Measurements from ENCODE around the gene LPAR3. TPM values are rescaled to one million over a fixed set of nuclear protein-coding genes. Genes with fewer than 3 reads are reported as not detected.

LPAR3 gene
- total RNA-seq, 1 experiment from 2014 or later: not detected

GRCh38 chr1:84877592-84877991 is 15.4 kb downstream of the LPAR3 start:
- ChIA-PET POLR2A (ENCODE audit: unreplicated experiment) (no interaction called here), CTCF (no interaction called here)
- Histone ChIP-seq H3F3A (ENCODE audit: insufficient read depth, low read depth) (0 out of 2 replicates have a peak, but pooled peaks cover 2% of the 10 kb centered on the region), H3K9me3 (ENCODE audit: insufficient read depth, low read depth) (no peaks in the 10 kb centered on the region), H2AFZ (no peak overlapping the region), H3K36me3 (ENCODE audit: low read depth) (no peaks in the 10 kb centered on the region), H3K27me3 (ENCODE audit: insufficient read depth, low read depth) (no peaks in the 10 kb centered on the region), H3K27ac (no peak overlapping the region), H3K9me2 (ENCODE audit: insufficient read depth) (no peaks in the 10 kb centered on the region), H3K4me1 (replicated peaks; ENCODE audit: insufficient read depth) (peaks cover under 1% of the 10 kb centered on the region; the same call in 1 of the 2 replicates), H4K20me1 (ENCODE audit: insufficient read depth) (no peaks in the 10 kb centered on the region), H3K4me2 (no peak overlapping the region), H3K4me3 (no peak overlapping the region), H3K79me2 (ENCODE audit: low read depth) (no peaks in the 10 kb centered on the region)
- no TSS peak for BruUV-seq (replicated peaks)
- intact Hi-C loops (cut with micrococcal nuclease; ENCODE audit: unreplicated experiment): no loop called here
- TF ChIP-seq EZH2 (IDR thresholded peaks at IDR 0.05; ENCODE audit: low read depth) (no peak), CTCF (conservative IDR thresholded peaks at IDR 0.05) (no peak)
- no peak for DNase-seq

- H3K9me3 ChIP-seq (ENCODE audit: insufficient read depth, low read depth): no peaks in the 10 kb centered on the region
- no peak overlapping the region for H3K27ac ChIP-seq
- no peak for DNase-seq
- ChIA-PET POLR2A (ENCODE audit: unreplicated experiment) (no interaction called here), CTCF (no interaction called here)
- no peaks in the 10 kb centered on the region for H4K20me1 ChIP-seq (ENCODE audit: insufficient read depth)
- H3K27me3 ChIP-seq (ENCODE audit: insufficient read depth, low read depth): no peaks in the 10 kb centered on the region
- H2AFZ ChIP-seq: no peak overlapping the region
- no peak overlapping the region for H3K4me2 ChIP-seq
- no peak overlapping the region for H3K4me3 ChIP-seq
- no peak for TF ChIP-seq CTCF (conservative IDR thresholded peaks at IDR 0.05)
- no peak for TF ChIP-seq EZH2 (IDR thresholded peaks at IDR 0.05; ENCODE audit: low read depth)
- no peaks in the 10 kb centered on the region for H3K9me2 ChIP-seq (ENCODE audit: insufficient read depth)
- H3F3A ChIP-seq (ENCODE audit: insufficient read depth, low read depth): no peaks in the 10 kb centered on the region
- no peaks in the 10 kb centered on the region for H3K79me2 ChIP-seq (ENCODE audit: low read depth)
- intact Hi-C loops (cut with micrococcal nuclease; ENCODE audit: unreplicated experiment): no loop called here
- BruUV-seq (replicated peaks): no TSS peak
- H3K36me3 ChIP-seq (ENCODE audit: low read depth): no peaks in the 10 kb centered on the region
- H3K4me1 ChIP-seq (replicated peaks; ENCODE audit: insufficient read depth): no peaks in the 10 kb centered on the region
Observed at GRCh38 chr1:84876353-84876752, 16.7 kb downstream of the LPAR3 start.

- CTCF ChIA-PET: no interaction called here
Observed at GRCh38 chr1:84873366-84873765, 19.6 kb downstream of the LPAR3 start.

More at GRCh38 chr1:84873366-84873765, 19.6 kb downstream of the LPAR3 start:
- BruUV-seq (replicated peaks): no TSS peak
- POLR2A ChIA-PET (ENCODE audit: unreplicated experiment): no interaction called here
- Histone ChIP-seq H2AFZ (no peak overlapping the region), H3K36me3 (ENCODE audit: low read depth) (no peaks in the 10 kb centered on the region), H3K4me2 (no peak overlapping the region), H3K9me3 (ENCODE audit: insufficient read depth, low read depth) (no peaks in the 10 kb centered on the region), H3K4me1 (replicated peaks; ENCODE audit: insufficient read depth) (no peaks in the 10 kb centered on the region), H3K27ac (no peak overlapping the region), H3K79me2 (ENCODE audit: low read depth) (no peaks in the 10 kb centered on the region), H3K9me2 (ENCODE audit: insufficient read depth) (no peaks in the 10 kb centered on the region), H3K27me3 (ENCODE audit: insufficient read depth, low read depth) (no peaks in the 10 kb centered on the region), H3K4me3 (no peak overlapping the region), H3F3A (ENCODE audit: insufficient read depth, low read depth) (no peaks in the 10 kb centered on the region), H4K20me1 (ENCODE audit: insufficient read depth) (no peaks in the 10 kb centered on the region)
- DNase-seq: no peak
- no peak for TF ChIP-seq CTCF (conservative IDR thresholded peaks at IDR 0.05)
- TF ChIP-seq EZH2 (IDR thresholded peaks at IDR 0.05; ENCODE audit: low read depth): no peak
- intact Hi-C loops (cut with micrococcal nuclease; ENCODE audit: unreplicated experiment): no loop called here

Measured in PC-9 (cell line).